AG10803 (cell line): ENCODE results near the gene NCBP3.
"Not testable (repeated sequence)": the region's sequence is repeated elsewhere in the genome, so short reads cannot be mapped to it uniquely, and the experiment has no call there.

Source experiments
- DNase-seq: peaks from one replicate; pipeline ENCODE4 v3.0.0; 2010; ENCODE audit warnings: low read depth
- H3K4me3 ChIP-seq: 2 replicates; pipeline ENCODE4 v1.5.1; 2011; ENCODE audit warnings: mild to moderate bottlenecking, low read length, control low read depth
- CTCF ChIP-seq: conservative IDR thresholded peaks from 2 replicates; pipeline ENCODE4 v1.5.1; 2011; ENCODE audit warnings: mild to moderate bottlenecking, low read length, control low read depth, inconsistent platforms

NCBP3 gene

GRCh38 chr17:3847165-3847670, 1.2 kb upstream of the NCBP3 start:
- no peak for DNase-seq
- no peak for TF ChIP-seq CTCF
- H3K4me3 ChIP-seq: no peak overlapping the region

- H3K4me3 ChIP-seq: peak overlapping the region; percentile 39
- TF ChIP-seq CTCF: no peak
- DNase-seq: no peak
Observed at GRCh38 chr17:3846437-3847164, 555 bp upstream of the NCBP3 start.

- H3K4me3 ChIP-seq: peak overlapping the region; percentile 80
- TF ChIP-seq CTCF: no peak
- DNase-seq: peak; percentile 15
Observed at GRCh38 chr17:3845291-3845620, 790 bp downstream of the NCBP3 start.

GRCh38 chr17:3844556-3844955, 1.5 kb downstream of the NCBP3 start:
- DNase-seq, H3K4me3 ChIP-seq: not testable (repeated sequence)

GRCh38 chr17:3843935-3844516, 2.0 kb downstream of the NCBP3 start:
- peak; percentile 65 for TF ChIP-seq CTCF
- DNase-seq: peak; percentile 24
- no peak overlapping the region for H3K4me3 ChIP-seq

- no peak overlapping the region for H3K4me3 ChIP-seq
- no peak for TF ChIP-seq CTCF
- DNase-seq: no peak
Observed at GRCh38 chr17:3838206-3838605, 7.8 kb downstream of the NCBP3 start.

GRCh38 chr17:3836551-3836950, 9.5 kb downstream of the NCBP3 start:
- H3K4me3 ChIP-seq: no peak overlapping the region
- no peak for DNase-seq
- no peak for TF ChIP-seq CTCF
